GM18508 (cell line): ENCODE results near the gene HAAO.
"Not testable (repeated sequence)": the region's sequence is repeated elsewhere in the genome, so short reads cannot be mapped to it uniquely, and the experiment has no call there.

Experiments
- ATAC-seq: cut with Tn5 transposase; IDR thresholded peaks from one replicate; pipeline ENCODE4 v1.9.1; 2021; ENCODE audit warnings: moderate number of reproducible peaks; ENCODE audit not compliant: insufficient read depth, unreplicated experiment

The HAAO gene

GRCh38 chr2:42792583-42793333 lies at the start of gene HAAO:
Gene HAAO (minus strand): TSS chr2:42792583. CDS start chr2:42792536, 47 bp downstream.
- ATAC-seq, result no peak

- no peak for ATAC-seq
These were observed 49.0 kb upstream of the HAAO start for GRCh38 chr2:42841344-42841743.

DNA sequence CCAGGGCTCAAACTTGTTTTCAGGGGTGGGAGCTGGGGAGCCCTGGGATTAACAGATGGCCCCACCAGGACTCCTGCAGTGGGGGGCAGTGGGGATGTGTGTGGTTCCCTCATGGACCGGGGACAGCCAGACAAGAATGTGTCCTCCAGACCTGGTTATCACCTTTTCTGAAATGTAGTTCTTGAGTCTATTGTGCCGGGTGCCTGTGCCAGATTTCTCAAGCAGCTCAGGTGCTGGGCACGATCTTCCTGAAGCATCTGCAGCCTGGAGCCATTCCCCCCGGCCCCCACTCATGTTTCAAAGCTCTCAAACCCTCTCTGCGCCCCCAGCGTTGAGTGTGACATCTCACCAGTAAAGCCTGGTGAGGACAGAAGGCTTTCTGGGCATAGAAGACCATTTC lies 48.4 kb upstream of the HAAO start:
- ATAC-seq, result no peak

DNA sequence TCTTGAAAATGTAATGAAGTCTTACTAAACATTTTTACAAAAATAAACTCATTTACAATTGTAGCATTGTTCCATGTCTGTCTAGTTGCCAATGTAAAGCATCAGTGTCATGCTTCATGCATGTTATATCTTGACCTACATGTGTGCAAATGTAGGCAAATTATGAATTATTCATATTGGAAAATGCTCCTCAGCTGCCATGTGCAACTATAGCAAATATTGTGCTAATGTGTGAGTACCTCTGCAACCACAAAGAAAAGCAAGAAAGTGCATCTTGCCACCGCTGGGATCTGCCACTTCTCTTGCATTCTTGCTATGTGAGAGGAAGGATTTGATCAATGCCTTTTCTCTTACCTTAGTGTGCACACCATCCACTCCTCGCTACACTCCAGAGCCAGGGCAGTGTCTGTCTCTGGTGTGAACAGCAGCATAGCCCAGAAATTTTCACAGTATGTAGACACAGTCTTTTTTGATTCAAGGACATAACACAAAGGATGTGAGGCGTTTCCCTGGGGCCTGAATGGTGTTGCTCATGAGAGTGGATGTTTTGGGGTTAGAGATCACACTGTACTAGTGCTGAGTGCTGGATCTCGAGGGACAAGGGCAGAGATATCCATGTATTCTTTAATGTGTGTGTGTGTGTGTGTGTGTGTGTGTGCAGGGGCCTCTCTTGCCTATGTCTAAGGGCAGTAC lies 47.6 kb upstream of the HAAO start:
- ATAC-seq, result no peak

- ATAC-seq, result no peak
These were observed 45.8 kb upstream of the HAAO start for GRCh38 chr2:42838133-42838532.

DNA sequence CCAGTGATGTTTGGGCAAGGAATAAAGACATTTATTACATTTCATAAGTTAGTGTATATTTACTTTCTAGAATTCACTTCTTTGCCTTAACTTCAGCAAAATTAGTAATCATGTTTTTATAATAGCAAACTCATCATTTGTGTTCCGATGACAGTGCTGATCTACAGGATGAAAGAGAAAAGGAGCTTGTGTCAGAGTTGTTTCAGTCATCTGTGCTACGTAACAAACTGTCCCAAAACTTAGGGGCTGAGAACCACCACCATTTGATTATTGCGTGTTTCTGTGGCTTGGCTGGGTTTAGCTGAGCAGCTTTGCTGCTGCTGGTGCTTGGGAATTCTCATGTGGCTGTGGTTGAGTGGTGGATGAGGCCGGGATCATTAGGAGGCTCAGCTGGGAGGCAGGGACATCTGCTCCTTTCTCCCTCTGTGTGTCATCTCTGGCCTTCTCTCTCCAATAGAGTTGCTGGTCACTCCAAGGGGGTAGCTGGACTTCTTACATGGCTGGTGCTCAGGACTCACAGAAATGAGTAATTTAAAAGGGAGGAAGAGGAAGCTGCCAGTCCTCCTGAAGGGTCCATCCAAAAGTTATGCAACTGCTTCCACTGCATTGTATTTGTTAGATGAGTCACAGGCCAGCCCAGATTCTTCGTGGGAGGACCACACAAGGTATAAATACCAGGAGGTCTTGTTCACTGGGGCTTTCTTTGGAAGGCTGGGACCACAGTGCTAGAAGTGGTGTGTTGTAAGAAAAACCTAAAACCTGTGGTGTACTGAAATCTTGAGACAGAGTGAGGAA lies 43.4 kb upstream of the HAAO start:
- ATAC-seq, result no peak

- no peak for ATAC-seq
These were observed 41.8 kb upstream of the HAAO start for GRCh38 chr2:42834161-42834560.

- no peak for ATAC-seq
These were observed 39.9 kb upstream of the HAAO start for GRCh38 chr2:42832289-42832634.

- ATAC-seq, result not testable (repeated sequence)
These were observed 39.3 kb upstream of the HAAO start for GRCh38 chr2:42831575-42832288.

- no peak for ATAC-seq
These were observed 38.7 kb upstream of the HAAO start for GRCh38 chr2:42830922-42831574.

DNA sequence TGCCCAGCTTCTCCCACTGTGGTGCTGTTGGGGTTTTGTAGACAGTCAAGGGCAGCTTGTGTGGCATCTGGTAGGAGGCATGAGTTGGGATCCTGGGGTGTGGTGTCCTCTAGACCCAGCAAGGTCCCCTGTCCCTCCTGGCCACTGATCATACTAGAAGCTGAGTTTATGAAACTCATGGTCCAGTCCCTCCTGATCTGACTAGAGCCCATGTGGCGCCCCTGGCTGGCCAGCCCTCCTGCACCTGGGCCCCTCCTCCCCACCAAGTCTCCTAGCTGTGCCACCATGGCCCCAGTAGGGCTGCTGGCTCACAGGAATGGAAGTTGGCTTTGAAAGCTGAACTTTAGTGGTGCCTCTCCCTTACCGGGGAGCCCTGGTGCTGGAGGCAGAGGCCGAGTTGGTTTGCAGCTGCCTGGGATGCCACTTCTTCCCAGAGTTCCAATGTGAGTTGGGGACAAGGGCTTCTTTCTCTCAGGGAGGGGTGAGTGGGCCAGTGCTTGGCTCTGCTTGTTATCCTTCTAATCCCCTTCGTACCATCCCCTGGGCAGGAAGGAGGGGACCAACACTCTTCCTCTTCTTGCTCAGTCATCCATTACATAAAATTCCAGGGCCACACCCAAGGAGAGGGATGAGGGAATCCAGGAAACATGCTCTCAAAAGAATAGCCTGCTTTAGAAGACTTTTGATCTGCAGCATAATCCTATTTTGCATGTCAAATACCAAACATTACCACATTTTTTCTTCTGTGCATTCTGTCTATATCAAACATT lies 37.5 kb upstream of the HAAO start:
- ATAC-seq, result no peak

GRCh38 chr2:42828487-42829425 lies 36.4 kb upstream of the HAAO start:
- ATAC-seq, result no peak

- ATAC-seq, result no peak
These were observed 35.5 kb upstream of the HAAO start for GRCh38 chr2:42827647-42828486.

GRCh38 chr2:42826231-42826630 lies 33.8 kb upstream of the HAAO start:
- ATAC-seq, result no peak

DNA sequence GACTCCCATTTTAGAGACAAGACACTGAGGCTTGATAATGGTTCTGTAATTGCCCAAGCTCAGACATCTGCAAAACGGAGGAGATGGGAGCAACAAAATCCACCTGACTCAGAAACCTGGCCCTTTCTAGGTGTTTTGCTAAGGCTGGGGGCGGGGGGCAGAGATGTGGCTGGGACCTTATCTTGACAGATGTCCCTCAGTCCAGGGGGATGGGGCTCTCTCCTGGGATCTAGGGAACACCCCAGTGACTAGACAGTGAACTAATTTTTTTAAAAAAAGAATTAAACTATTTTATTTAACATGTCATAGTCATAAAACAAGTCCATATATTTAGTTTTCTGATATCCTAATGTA lies 32.0 kb upstream of the HAAO start:
- ATAC-seq, result no peak

DNA sequence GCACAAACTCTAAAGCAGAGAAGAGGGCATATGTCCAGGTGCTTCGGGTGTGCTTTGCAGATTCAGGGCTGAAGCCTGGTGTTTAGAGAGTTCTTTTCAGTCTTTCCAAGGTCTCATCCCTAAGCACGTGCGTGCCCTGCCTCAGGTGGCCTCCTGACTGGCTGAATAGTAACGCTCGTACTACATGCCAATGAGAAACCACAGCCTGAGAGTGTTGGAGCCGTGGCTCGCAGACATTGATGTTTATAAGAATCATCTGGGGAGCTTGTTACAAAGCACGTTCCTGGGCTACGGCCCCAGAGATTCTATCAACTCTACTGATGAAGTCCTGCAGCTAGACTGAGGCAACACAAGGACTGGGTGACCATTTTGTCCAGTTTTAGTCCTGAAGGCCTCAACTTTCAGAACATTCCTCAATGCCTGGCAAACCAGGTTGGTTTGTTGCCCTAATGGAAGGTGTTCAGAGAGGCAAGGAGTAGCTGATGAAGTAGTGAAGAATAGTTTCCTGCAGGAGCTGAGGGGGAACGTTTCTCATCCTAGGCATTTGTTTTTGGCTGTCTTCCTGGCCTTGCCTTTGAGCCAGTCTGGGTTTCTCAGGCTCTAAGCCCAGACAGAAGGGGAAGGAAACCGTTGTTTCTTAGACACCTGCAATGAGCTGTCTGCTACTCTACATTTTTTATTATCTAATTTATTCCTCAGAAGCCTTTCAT lies 31.5 kb upstream of the HAAO start:
- ATAC-seq, result no peak

GRCh38 chr2:42819160-42819559 lies 26.8 kb upstream of the HAAO start:
- no peak for ATAC-seq
